ENCODE results near the gene TPD52L1.

The TPD52L1 gene

GRCh38 chr6:125211352-125211751 is 57.8 kb downstream of the TPD52L1 start:
- DNase-seq (ENCODE audit: low spot score) = no peak

- no peak for DNase-seq (ENCODE audit: low spot score)
Measured at GRCh38 chr6:125212377-125212776, 58.8 kb downstream of the TPD52L1 start.

DNA sequence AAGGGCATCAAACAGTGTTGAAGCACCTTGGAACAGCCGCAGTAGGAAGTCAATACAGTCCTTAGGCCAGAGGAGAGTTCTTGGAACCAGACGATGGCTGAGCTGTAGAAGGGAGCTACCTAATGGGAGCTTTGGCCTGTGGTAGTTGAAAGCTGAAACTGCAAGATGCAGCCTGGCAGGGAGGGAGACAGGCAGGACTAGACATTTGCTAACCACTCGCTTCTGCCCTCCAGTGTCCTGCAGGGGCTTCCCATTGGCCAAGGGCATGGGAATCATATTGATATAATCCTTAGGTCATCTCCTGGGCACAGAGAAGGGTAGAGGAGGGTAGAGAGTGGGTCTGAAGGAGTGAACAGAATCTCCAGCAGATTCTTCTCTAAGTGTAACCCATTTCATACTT is 60.4 kb downstream of the TPD52L1 start:
- DNase-seq (ENCODE audit: low spot score) = no peak

DNA sequence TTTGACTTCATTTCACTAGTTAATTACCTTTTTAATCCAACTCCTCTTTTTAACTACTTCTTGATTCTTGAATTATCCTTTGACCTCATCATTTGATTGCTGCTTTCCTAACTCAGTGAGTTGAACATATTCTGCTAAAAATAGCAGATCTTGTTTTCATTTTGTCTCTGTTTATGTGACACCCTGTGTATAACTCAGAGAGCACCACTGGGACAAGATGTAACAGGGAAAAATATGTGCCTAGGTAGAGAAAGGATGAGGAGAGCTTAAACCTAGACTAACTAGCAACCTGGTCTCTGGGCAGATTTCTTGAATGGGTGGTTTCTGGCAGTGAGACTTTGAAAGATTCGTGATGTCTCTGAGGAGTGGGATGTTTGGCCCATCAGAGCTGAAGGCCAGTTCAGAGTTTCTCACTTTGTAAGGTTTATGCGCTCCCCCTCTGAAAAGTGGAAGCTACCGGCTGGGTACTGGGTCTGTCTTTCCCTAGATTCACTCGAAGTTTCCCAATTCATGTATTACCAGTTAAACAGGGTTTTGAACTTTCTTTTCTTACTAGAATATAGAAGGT is 61.8 kb downstream of the TPD52L1 start:
- no peak for DNase-seq (ENCODE audit: low spot score)

DNA sequence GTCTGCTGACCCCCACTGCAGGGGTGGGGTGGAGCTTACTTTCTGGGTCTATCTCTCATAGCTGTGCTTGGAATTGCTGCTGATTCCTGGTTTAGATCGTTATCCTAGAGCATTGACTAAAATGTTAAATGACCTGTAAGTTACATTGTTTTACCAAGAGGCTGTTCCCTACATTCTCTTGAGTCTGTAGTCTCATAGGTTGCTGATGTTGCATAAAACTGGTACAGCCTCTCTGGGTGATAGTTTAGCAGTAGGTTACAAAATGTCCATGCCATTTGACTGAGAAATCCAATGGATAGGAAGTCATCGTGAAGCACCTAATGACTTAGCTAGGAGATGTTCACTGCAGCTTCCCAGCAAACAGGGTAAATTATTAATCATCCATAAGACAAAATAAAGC is 62.4 kb downstream of the TPD52L1 start:
- DNase-seq (ENCODE audit: low spot score) = no peak

GRCh38 chr6:125217369-125217768 is 63.8 kb downstream of the TPD52L1 start:
- no peak for DNase-seq (ENCODE audit: low spot score)

DNA sequence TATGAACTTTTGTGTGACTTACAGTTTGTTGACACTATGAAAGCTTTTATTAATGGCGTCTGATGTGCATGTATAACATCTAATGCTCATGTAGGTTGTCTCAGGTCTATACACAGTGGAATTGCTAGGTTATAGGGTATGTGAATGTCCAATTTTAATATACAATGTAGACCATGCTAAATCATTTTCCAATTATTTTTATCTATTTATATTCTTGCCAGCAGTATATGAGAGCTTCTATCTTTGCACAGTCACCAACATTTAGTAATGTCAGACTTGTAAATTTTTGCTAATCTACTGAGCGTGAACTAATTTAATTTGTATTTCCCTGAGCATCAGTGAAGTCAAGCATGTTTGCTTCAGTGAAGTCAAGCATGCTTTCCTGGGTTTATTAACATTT is 64.4 kb downstream of the TPD52L1 start:
- DNase-seq (ENCODE audit: low spot score) = no peak

GRCh38 chr6:125219361-125219895 is 65.9 kb downstream of the TPD52L1 start:
- DNase-seq (ENCODE audit: low spot score) = no peak

DNA sequence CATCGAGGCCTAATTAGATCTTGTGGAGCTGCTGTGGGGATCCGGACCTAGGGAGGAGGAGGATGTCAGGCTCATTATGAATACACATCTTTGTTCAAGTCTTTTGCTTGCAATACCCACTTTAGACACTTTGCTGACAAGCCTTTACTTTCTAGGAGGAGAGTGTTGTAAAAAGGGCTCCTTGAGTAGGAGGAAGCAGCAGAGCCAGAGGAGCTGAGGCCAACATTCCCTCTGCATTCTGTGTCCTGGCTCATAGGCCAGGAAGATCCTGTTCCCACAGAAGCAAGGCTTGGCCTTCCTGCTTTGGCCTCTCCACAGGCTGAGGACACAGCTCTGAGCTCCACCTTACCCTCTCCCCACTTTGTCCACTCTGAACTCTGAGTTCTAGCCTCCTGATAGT is 67.1 kb downstream of the TPD52L1 start:
- no peak for DNase-seq (ENCODE audit: low spot score)

DNA sequence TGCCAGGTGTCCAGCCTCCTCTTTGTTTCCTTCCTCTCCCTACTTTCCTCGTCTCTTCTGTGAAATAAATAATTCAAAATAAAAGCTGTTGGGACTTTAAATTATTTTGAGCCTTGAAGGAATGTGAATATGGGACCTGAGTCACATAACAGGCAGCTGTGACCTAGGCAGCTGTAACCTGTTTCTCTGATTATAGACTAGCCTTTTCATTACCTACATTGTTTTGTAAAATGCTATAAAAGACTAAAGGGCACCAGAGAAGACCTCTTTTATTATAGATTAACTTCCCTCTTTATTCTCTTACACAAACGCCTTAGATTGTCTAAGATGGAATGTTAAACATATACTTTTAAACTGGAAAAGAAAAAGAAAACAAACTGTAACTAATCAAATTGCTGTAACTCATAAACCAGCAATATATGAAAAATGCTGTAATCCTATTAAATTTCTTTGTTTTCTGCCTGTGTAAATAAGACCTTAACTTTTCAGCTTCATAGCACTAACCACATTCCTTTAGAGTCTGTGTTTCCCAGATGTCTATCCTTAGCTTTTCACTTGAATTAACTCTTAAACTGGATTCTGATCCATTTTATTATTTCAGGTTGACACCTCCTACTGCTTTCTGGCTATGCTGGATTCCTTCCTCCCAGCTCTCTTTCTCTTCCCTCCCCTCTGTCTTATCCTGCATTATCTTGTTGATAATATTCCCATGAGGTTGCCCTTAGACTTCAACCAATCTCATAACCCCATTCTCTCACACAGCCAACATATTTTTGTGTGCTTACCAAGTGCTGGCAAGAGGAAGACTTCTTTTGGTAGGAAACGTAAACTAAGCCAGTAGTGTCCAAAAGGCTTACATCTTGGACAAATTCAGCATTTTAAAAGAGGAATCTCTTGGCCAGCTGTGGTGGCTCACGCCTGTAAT is 69.2 kb downstream of the TPD52L1 start:
- no peak for DNase-seq (ENCODE audit: low spot score)

DNA sequence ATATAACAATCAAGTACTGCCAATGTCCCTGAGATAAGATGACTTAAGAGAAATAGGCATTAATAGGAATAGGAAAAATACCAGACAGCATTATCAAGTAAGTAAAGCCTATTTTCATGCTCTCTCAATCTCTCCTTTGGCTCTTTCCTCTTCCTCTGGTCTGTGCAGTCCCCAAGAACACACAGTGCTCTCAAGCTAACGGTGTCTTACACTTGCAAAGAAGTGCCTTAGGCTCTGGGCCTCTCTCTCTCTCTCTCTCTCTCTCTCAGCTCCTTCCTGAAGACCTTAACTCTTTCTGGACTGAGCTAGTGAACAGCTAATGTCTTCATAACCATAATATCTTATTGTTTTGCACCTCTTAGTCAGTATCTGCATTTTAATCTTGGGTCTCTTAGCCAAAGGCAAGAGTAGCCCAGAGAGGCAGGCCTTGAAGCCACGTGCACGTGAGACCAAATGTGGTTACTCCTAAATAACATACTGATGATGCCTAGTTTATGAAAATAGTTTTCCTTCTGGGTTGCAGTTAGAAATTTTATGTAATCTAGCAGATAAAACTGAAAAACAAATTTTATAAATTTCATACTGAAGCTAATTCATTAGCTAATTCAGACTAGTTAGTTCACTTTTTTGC is 70.8 kb downstream of the TPD52L1 start:
- DNase-seq (ENCODE audit: low spot score) = no peak

DNA sequence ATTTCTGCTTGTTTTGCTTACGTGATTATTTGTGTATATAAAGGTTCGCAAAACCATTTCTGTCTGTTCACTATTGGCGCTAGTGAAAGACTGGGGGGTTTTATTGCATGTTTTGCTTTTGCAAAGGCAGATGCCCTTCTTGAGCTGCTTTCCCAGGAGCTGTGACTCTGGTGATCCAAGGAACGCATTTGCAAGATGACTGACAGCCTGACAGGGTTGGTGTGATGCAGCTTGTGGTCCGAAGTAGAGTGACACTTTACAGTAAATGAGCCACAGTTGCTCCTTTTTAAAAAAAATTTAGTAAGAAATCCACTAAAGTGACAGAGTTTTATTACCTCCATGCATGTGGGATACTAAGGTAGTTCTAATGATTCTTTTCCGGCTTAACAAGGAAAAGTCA is 73.7 kb downstream of the TPD52L1 start:
- DNase-seq (ENCODE audit: low spot score) = no peak

- no peak for DNase-seq (ENCODE audit: low spot score)
Measured at GRCh38 chr6:125228981-125229479, 75.5 kb downstream of the TPD52L1 start.

- no peak for DNase-seq (ENCODE audit: low spot score)
Measured at GRCh38 chr6:125230674-125231073, 77.1 kb downstream of the TPD52L1 start.

DNA sequence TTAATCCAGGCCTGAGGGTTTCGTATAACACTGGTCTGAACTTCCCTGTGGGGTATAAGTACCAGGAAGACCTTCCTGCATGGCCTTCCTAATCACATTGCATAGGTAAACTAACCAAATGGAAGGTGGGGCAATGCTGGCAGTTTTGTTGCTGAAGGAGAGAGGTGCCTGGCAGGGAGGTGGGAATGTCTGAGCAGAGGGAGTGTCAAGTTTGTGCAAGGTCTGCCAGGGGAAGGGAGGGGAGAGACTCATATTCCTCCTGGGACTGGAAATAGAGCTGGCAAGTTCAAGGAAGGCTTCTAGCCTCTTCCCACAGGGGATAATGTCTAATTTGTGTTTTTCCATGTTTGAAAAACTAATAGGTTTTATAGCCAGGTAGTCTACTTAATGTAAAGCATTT is 77.6 kb downstream of the TPD52L1 start:
- DNase-seq (ENCODE audit: low spot score) = no peak

- DNase-seq (ENCODE audit: low spot score) = no peak
Measured at GRCh38 chr6:125231574-125232343, 78.2 kb downstream of the TPD52L1 start.

GRCh38 chr6:125232466-125232865 is 78.9 kb downstream of the TPD52L1 start:
- DNase-seq (ENCODE audit: low spot score) = no peak

GRCh38 chr6:125233202-125233601 is 79.6 kb downstream of the TPD52L1 start:
- no peak for DNase-seq (ENCODE audit: low spot score)

DNA sequence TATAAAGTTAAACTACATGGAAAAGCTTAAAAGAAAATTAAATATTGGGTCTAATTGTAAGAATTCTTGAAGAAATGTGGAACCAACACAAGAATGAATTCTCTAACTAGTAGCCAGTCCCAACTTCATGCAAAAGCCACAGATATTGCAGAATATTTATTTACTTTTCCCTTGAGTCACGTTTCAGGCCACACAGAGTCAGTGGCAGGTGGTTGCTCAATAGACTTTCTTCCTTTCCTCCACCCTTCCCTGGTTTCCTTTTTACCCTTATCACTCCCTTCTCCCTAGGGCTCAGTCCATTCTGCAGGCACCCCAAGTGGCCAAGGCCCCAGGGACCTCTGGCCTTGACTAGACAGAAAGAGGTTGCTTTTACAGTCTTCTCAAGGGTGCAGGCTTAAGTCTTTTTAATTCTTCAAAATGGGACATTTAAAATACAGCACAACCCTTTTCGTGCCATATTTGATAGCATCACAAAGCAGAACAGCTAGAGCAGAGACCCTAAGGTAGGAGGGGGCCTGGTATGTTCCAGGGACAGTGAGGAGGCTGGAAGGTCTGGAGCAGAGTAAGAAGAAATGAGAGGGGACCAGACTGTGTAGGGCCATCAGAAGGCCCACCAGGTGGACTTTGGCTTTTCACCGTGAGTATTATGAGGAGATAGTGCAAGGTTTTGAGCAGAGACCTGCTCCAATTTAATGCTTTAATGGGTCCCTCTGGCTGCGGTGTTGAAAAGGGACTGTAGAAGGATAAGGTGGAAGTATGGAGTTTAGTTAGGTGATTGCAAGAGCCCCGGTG is 83.2 kb downstream of the TPD52L1 start:
- DNase-seq (ENCODE audit: low spot score) = no peak

DNA sequence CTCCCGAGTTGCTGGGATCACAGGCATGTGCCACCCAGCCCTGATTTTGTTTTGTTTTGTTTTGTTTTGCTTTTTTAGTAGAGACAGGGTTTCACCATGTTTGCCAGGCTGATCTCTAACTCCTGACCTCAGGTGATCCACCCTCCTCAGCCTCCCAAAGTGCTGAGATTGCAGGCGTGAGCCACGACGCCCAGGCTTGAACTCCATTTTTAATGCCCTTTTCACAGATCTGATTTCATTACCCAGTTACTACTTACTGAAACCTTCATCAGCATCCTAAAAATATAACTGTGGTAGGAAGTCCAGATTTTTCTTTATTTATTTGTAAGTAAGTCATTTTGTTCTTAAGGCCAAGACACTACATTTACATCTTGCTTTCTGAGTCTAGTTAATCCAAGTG is 84.2 kb downstream of the TPD52L1 start:
- DNase-seq (ENCODE audit: low spot score) = no peak

- DNase-seq (ENCODE audit: low spot score) = no peak
Measured at GRCh38 chr6:125245109-125245508, 91.5 kb downstream of the TPD52L1 start.
